HL-60 (cell line): ENCODE results near the gene CALHM5.

ENCODE experiments used
- GABPA ChIP-seq: IDR thresholded peaks from 2 replicates; pipeline ENCODE4 v1.6.1; 2012; ENCODE audit warnings: low read depth
- POLR2AphosphoS5 ChIP-seq: IDR thresholded peaks from 2 replicates; pipeline ENCODE4 v1.6.1; 2012; ENCODE audit warnings: low read depth
- TF ChIP-seq, protein P1 (sequence below): IDR thresholded peaks from one replicate; pipeline ENCODE4 v1.5.1; 2011; ENCODE audit warnings: low read length, control low read depth, inconsistent platforms; ENCODE audit not compliant: insufficient read depth
- TF ChIP-seq, protein P2 (sequence below): IDR thresholded peaks from 2 replicates; pipeline ENCODE4 v1.6.1; 2012; ENCODE audit warnings: low read depth; ENCODE audit not compliant: insufficient replicate concordance

DNA sequence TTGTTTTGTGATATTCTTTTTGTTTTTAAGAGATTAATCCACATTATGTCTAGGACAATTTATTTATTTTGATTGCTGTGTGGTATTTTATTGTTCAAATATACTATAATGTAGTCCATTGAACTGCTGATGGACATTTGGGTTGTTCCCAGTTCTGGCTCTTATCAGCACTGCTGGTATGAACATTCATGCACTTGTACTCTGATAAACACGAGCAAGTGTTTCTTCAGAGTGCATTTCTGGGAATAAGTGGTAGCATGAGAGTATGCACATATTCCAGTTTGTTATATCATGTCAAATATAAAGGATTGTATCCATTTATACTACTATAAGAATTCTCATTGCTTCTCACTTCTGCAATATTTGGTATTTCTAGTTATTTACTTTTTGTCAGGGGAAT, 43.1 kb upstream of the CALHM5 start:
- TF ChIP-seq, protein P1, sequence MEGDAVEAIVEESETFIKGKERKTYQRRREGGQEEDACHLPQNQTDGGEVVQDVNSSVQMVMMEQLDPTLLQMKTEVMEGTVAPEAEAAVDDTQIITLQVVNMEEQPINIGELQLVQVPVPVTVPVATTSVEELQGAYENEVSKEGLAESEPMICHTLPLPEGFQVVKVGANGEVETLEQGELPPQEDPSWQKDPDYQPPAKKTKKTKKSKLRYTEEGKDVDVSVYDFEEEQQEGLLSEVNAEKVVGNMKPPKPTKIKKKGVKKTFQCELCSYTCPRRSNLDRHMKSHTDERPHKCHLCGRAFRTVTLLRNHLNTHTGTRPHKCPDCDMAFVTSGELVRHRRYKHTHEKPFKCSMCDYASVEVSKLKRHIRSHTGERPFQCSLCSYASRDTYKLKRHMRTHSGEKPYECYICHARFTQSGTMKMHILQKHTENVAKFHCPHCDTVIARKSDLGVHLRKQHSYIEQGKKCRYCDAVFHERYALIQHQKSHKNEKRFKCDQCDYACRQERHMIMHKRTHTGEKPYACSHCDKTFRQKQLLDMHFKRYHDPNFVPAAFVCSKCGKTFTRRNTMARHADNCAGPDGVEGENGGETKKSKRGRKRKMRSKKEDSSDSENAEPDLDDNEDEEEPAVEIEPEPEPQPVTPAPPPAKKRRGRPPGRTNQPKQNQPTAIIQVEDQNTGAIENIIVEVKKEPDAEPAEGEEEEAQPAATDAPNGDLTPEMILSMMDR, result no peak
- TF ChIP-seq POLR2AphosphoS5 (no peak), GABPA (no peak)
- TF ChIP-seq, protein P2, sequence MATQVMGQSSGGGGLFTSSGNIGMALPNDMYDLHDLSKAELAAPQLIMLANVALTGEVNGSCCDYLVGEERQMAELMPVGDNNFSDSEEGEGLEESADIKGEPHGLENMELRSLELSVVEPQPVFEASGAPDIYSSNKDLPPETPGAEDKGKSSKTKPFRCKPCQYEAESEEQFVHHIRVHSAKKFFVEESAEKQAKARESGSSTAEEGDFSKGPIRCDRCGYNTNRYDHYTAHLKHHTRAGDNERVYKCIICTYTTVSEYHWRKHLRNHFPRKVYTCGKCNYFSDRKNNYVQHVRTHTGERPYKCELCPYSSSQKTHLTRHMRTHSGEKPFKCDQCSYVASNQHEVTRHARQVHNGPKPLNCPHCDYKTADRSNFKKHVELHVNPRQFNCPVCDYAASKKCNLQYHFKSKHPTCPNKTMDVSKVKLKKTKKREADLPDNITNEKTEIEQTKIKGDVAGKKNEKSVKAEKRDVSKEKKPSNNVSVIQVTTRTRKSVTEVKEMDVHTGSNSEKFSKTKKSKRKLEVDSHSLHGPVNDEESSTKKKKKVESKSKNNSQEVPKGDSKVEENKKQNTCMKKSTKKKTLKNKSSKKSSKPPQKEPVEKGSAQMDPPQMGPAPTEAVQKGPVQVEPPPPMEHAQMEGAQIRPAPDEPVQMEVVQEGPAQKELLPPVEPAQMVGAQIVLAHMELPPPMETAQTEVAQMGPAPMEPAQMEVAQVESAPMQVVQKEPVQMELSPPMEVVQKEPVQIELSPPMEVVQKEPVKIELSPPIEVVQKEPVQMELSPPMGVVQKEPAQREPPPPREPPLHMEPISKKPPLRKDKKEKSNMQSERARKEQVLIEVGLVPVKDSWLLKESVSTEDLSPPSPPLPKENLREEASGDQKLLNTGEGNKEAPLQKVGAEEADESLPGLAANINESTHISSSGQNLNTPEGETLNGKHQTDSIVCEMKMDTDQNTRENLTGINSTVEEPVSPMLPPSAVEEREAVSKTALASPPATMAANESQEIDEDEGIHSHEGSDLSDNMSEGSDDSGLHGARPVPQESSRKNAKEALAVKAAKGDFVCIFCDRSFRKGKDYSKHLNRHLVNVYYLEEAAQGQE, result no peak
